H1 (cell line): ENCODE measurements around the gene TRIM71. TPM values are rescaled to one million over a fixed set of nuclear protein-coding genes. Genes with fewer than 3 reads are reported as not detected.

Source experiments
- CTCF ChIA-PET: fragments of 300-600 bp; sonication (Branson Sonifier 250); formaldehyde crosslinking; loops from one replicate; lab custom pipeline; 2021; ENCODE audit not compliant: partially characterized antibody; lab: Charles Lee
- POLR2A ChIA-PET: fragments of 300-600 bp; sonication (Branson Sonifier 250); formaldehyde crosslinking; loops from one replicate; lab custom pipeline; 2021; ENCODE audit warnings: inconsistent platforms; ENCODE audit not compliant: partially characterized antibody; lab: Charles Lee
- DNase-seq, 2 experiments: peaks; one replicate each; pipeline versions ENCODE4 v3.0.0 to v3.0.0-alpha.2; 2010 to 2022; ENCODE audit warnings: low spot score in 2 of 2, low read depth in 1 of 2, mixed read lengths in 1 of 2
- FAIRE-seq: peaks from 2 replicates; lab custom pipeline; 2011; peaks lifted over from hg19 to GRCh38; lab: Jason Lieb, UNC
- H2AFZ ChIP-seq: 2 replicates; pipeline ENCODE4 v1.8.1; 2012; ENCODE audit warnings: low read length, inconsistent platforms
- H2AK5ac ChIP-seq: 2 replicates; pipeline ENCODE4 v1.6.1; 2013; ENCODE audit warnings: low read depth, low read length
- H2BK120ac ChIP-seq: replicated peaks from 2 replicates; pipeline ENCODE3; 2013; ENCODE audit warnings: low read depth, low read length, inconsistent platforms
- H2BK12ac ChIP-seq: 2 replicates; pipeline ENCODE4 v1.6.1; 2013; ENCODE audit warnings: low read depth, low read length
- H2BK15ac ChIP-seq: 2 replicates; pipeline ENCODE4 v1.6.1; 2013; ENCODE audit warnings: low read length
- H2BK20ac ChIP-seq: 2 replicates; pipeline ENCODE4 v1.6.1; 2013; ENCODE audit warnings: low read length
- H2BK5ac ChIP-seq: 2 replicates; pipeline ENCODE4 v1.6.1; 2013; ENCODE audit warnings: low read depth, low read length
- H3K14ac ChIP-seq: 2 replicates; pipeline ENCODE4 v1.6.1; 2013; ENCODE audit warnings: inconsistent platforms; ENCODE audit not compliant: insufficient read length
- H3K18ac ChIP-seq: 2 replicates; pipeline ENCODE4 v1.6.1; 2013; ENCODE audit warnings: low read length; ENCODE audit errors: extremely low read depth
- H3K23ac ChIP-seq: 2 replicates; pipeline ENCODE4 v1.6.1; 2013; ENCODE audit warnings: inconsistent platforms; ENCODE audit not compliant: insufficient read length
- H3K23me2 ChIP-seq: 2 replicates; pipeline ENCODE4 v1.6.1; 2013; ENCODE audit warnings: low read depth, low read length
- H3K27ac ChIP-seq: 2 replicates; pipeline ENCODE4 v1.6.1; 2011; ENCODE audit warnings: low read depth, low read length, inconsistent platforms
- H3K27me3 ChIP-seq, 4 experiments: replicated peaks in 1 of 4; 1 replicate in 1 of 4; 2 replicates in 3 of 4; pipeline versions ENCODE4 v1.6.1 to v1.8.1; 2011 to 2013; ENCODE audit warnings: low read length in 3 of 4, mild to moderate bottlenecking in 3 of 4, inconsistent platforms in 2 of 4, mixed read lengths in 2 of 4, moderate library complexity in 1 of 4; ENCODE audit not compliant: control insufficient read depth in 3 of 4, insufficient read depth in 3 of 4; ENCODE audit errors: extremely low read depth in 1 of 4
- H3K36me3 ChIP-seq, 4 experiments: 2 replicates each; pipeline versions ENCODE4 v1.6.1 to v1.8.1; 2011 to 2013; ENCODE audit warnings: mild to moderate bottlenecking in 4 of 4, low read length in 3 of 4, moderate library complexity in 2 of 4, control low read depth in 1 of 4, inconsistent platforms in 1 of 4; ENCODE audit not compliant: insufficient read depth in 4 of 4, control insufficient read depth in 2 of 4
- H3K4ac ChIP-seq: replicated peaks from 2 replicates; pipeline ENCODE3; 2013; ENCODE audit warnings: low read length, low read depth, mixed read lengths, inconsistent platforms; ENCODE audit not compliant: insufficient read length
- H3K4me1 ChIP-seq, 4 experiments: replicated peaks in 1 of 4; 1 replicate in 1 of 4; 2 replicates in 3 of 4; pipeline versions ENCODE4 v1.6.1 to v1.8.1; 2011 to 2013; ENCODE audit warnings: low read length in 3 of 4, inconsistent platforms in 2 of 4, mixed read lengths in 1 of 4; ENCODE audit not compliant: insufficient read depth in 4 of 4, control insufficient read depth in 3 of 4
- H3K4me2 ChIP-seq, 2 experiments: 2 replicates each; pipeline versions ENCODE4 v1.6.1 to v1.8.1; 2011 to 2013; ENCODE audit warnings: low read depth in 2 of 2, low read length in 2 of 2, control low read depth in 1 of 2, inconsistent platforms in 1 of 2, mild to moderate bottlenecking in 1 of 2; ENCODE audit not compliant: insufficient read depth in 1 of 2
- H3K4me3 ChIP-seq, 4 experiments: fragments of 200-600, 300-600 bp in 1 of 4; sonication (generic), shearing (Covaris generic), sonication (Bioruptor Twin) in 1 of 4; 2 replicates each; pipeline versions ENCODE4 v1.5.1 to v1.8.1; 2011 to 2016; ENCODE audit warnings: low read length in 4 of 4, low read depth in 3 of 4, control low read depth in 2 of 4, inconsistent platforms in 2 of 4, mild to moderate bottlenecking in 2 of 4, mixed read lengths in 1 of 4, moderate library complexity in 1 of 4; ENCODE audit not compliant: insufficient read depth in 2 of 4; ENCODE audit errors: extremely low read depth in 1 of 4
- H3K56ac ChIP-seq: replicated peaks from 2 replicates; pipeline ENCODE3; 2013; ENCODE audit warnings: low read depth, mild to moderate bottlenecking, mixed read lengths, low read length, inconsistent platforms; ENCODE audit not compliant: insufficient read length
- H3K79me1 ChIP-seq: 2 replicates; pipeline ENCODE4 v1.6.1; 2013; ENCODE audit warnings: low read depth, low read length, control low read depth
- H3K79me2 ChIP-seq, 2 experiments: 2 replicates each; pipeline versions ENCODE4 v1.6.1 to v1.8.1; 2012 to 2013; ENCODE audit warnings: low read length in 2 of 2, mild to moderate bottlenecking in 2 of 2, inconsistent platforms in 1 of 2; ENCODE audit not compliant: insufficient read depth in 2 of 2, control insufficient read depth in 1 of 2
- H3K9ac ChIP-seq, 4 experiments: replicated peaks in 1 of 4; 1 replicate in 1 of 4; 2 replicates in 3 of 4; pipeline versions ENCODE4 v1.6.1 to v1.8.1; 2011 to 2013; ENCODE audit warnings: low read depth in 3 of 4, low read length in 3 of 4, control low read depth in 2 of 4, mild to moderate bottlenecking in 2 of 4, moderate library complexity in 2 of 4, inconsistent platforms in 1 of 4; ENCODE audit errors: extremely low read depth in 1 of 4
- H3K9me3 ChIP-seq, 2 experiments: 2 replicates each; pipeline versions ENCODE4 v1.6.1 to v1.8.1; 2012 to 2013; ENCODE audit warnings: mild to moderate bottlenecking in 2 of 2, moderate library complexity in 2 of 2, control low read depth in 1 of 2, inconsistent platforms in 1 of 2, low read depth in 1 of 2, low read length in 1 of 2, mixed read lengths in 1 of 2; ENCODE audit not compliant: insufficient read depth in 2 of 2
- H4K20me1 ChIP-seq, 2 experiments: replicated peaks in 1 of 2; 2 replicates each; pipeline versions ENCODE3 to v1.8.1; 2011 to 2013; ENCODE audit warnings: inconsistent platforms in 2 of 2, low read length in 2 of 2, mild to moderate bottlenecking in 1 of 2; ENCODE audit not compliant: insufficient read depth in 2 of 2, control insufficient read depth in 1 of 2
- H4K5ac ChIP-seq: 2 replicates; pipeline ENCODE4 v1.6.1; 2013; ENCODE audit warnings: low read length, low read depth, mixed read lengths, inconsistent platforms; ENCODE audit not compliant: insufficient read length
- H4K8ac ChIP-seq: 2 replicates; pipeline ENCODE4 v1.8.0; 2013; ENCODE audit warnings: mild to moderate bottlenecking, moderate library complexity, low read length, inconsistent platforms; ENCODE audit not compliant: insufficient read depth; ENCODE audit errors: extremely low read depth
- H4K91ac ChIP-seq: replicated peaks from 2 replicates; pipeline ENCODE3; 2013; ENCODE audit warnings: low read length, mixed read lengths, inconsistent platforms; ENCODE audit not compliant: insufficient read length
- BRCA1 ChIP-seq: IDR thresholded peaks from 2 replicates; pipeline ENCODE4 v1.6.1; 2012; ENCODE audit warnings: low read depth, low read length, improper control_type of control experiment
- KDM5A ChIP-seq: fragments of 200-600 bp; IDR thresholded peaks from 2 replicates; pipeline ENCODE4 v1.7.1; 2012; ENCODE audit warnings: mild to moderate bottlenecking, low read length, inconsistent platforms, mixed read lengths
- POLR2AphosphoS5 ChIP-seq: IDR thresholded peaks from 2 replicates; pipeline ENCODE4 v1.6.1; 2011; ENCODE audit warnings: low read depth, low read length
- WGBS, 2 experiments: shearing (Covaris generic) in 1 of 2; methylation state at CpG; one replicate each; pipeline versions ENCODE4 v1.1.6 to v1.1.7; 2013 to 2015; ENCODE audit warnings: low lambda C conversion rate in 2 of 2, mixed read lengths in 2 of 2, inconsistent platforms in 1 of 2, low coverage in 1 of 2, missing lambda C conversion rate in 1 of 2; ENCODE audit not compliant: insufficient replicate concordance in 2 of 2, insufficient coverage in 1 of 2, insufficient read length in 1 of 2; ENCODE audit errors: extremely low coverage in 1 of 2, missing lambda C conversion rate in 1 of 2; 5-methylcytosine and 5-hydroxymethylcytosine counted together
- polyA plus RNA-seq, 7 experiments: library from polyadenylated mRNA; depleted of rRNA in 3 of 7; stranded (reverse) in 5 of 7; unstranded in 2 of 7; fragments of >200 nt in 5 of 7; fragments of 200-250 nt in 2 of 7; gene quantifications; 1 replicate in 5 of 7; 2 replicates in 1 of 7; 4 replicates in 1 of 7; pipeline versions ENCODE4 v1.2.1 to v1.2.3, GENCODE V29; 2011 to 2013; ENCODE audit warnings: missing spikeins in 2 of 7, mixed read lengths in 2 of 7
- total RNA-seq: library from RNA; stranded (reverse); fragmentation: NEBNext Ultra II Directional; extraction: Animal tissue kit (Norgen Biotek cat#: 25700); gene quantifications from 2 replicates; pipeline ENCODE4 v1.2.1, GENCODE V29; 2021

TRIM71 gene
- total and polyA plus RNA-seq, 2 of the 8 experiments (the other 6 are each of a cell fraction or from before 2014, with no cell fraction given): 53.7 to 293 TPM

GRCh38 chr3:32871273-32871672 lies 53.5 kb downstream of the TRIM71 start:
- H3K79me2 ChIP-seq: peaks cover 63 to 99% of the 10 kb centered on the region in 2 experiments
- H3K79me1 ChIP-seq: peaks cover 19% of the 10 kb centered on the region
- H2BK15ac ChIP-seq: peak overlapping the region; percentile 49; the same call in 1 of the 2 replicates
- no peak overlapping the region for H2BK120ac ChIP-seq
- peak overlapping the region; percentile 92 for H2BK5ac ChIP-seq
- peak overlapping the region; percentile 22 for H4K5ac ChIP-seq
- H3K9me3 ChIP-seq: no peaks in the 10 kb centered on the region
- WGBS, 2 experiments: 36% methylated on average over 7 of the region's 7 CpGs; no CpG with 5 or more reads in 1 of the 2 experiments
- H4K8ac ChIP-seq: no peak overlapping the region
- peak overlapping the region; percentile 94; the same call in 1 of the 2 replicates for H2BK12ac ChIP-seq
- no peak overlapping the region for H3K4ac ChIP-seq
- H3K9ac ChIP-seq: peak overlapping the region in 1 of 4 experiments; percentile 63; a peak in 4 of 7 replicates
- H3K23me2 ChIP-seq: peaks cover 3% of the 10 kb centered on the region; the same call in 1 of the 2 replicates
- FAIRE-seq (peak; percentile 39), DNase-seq (no peak)
- peak overlapping the region; percentile 51 for H3K27ac ChIP-seq
- POLR2A ChIA-PET: interaction anchor here (1.4 to 8.2 kb wide), 10 partner anchors 12 to 91 kb away, joined by 3 to 104 read pairs (median 12); partner anchors contain the start of gene TRIM71
- H4K91ac ChIP-seq: peak overlapping the region; percentile 42
- H3K18ac ChIP-seq: peak overlapping the region; percentile 72
- H4K20me1 ChIP-seq: peaks cover 46 to 53% of the 10 kb centered on the region in 2 experiments
- peak overlapping the region; percentile 75 for H2AK5ac ChIP-seq
- no peak overlapping the region for H3K14ac ChIP-seq
- peak overlapping the region in 3 of 4 experiments; percentile 27 to 58 (median 35); a peak in 6 of 8 replicates for H3K4me3 ChIP-seq
- H3K4me2 ChIP-seq: peak overlapping the region; percentile 66 to 98
- CTCF ChIA-PET: interaction anchor here (0.6 to 5.1 kb wide), 12 partner anchors 8 to 264 kb away, joined by 3 to 34 read pairs (median 4); no protein-coding TSS in a partner anchor
- no peaks in the 10 kb centered on the region for H3K27me3 ChIP-seq
- H3K4me1 ChIP-seq: peaks cover 38 to 64% (median 57%) of the 10 kb centered on the region in 4 experiments
- TF ChIP-seq KDM5A (no peak), POLR2AphosphoS5 (peak; percentile 47), BRCA1 (no peak)
- TF ChIP-seq, all 59 proteins: peak for 1
- Histone ChIP-seq H3K23ac (no peak overlapping the region), H3K36me3 (peaks cover 2 to 36% (median 15%) of the 10 kb centered on the region in 4 experiments; a peak in 7 of 8 replicates), H3K56ac (no peak overlapping the region), H2AFZ (no peak overlapping the region), H2BK20ac (peak overlapping the region; percentile 73; the same call in 1 of the 2 replicates)
